ENCODE data around the gene DHRS2.
"Not testable (repeated sequence)": the region's sequence is repeated elsewhere in the genome, so short reads cannot be mapped to it uniquely, and the experiment has no call there.

DHRS2 gene

GRCh38 chr14:23636317-23637211 lies at the start of gene DHRS2:
Gene DHRS2 (plus strand): TSS chr14:23636364. CDS start chr14:23638865, 2,501 bp downstream.
- H3K36me3 Mint-ChIP-seq (ENCODE audit: insufficient read depth), result no peaks in the 10 kb centered on the region
- no peak within 1 kb of the TSS for H3K4me3 Mint-ChIP-seq
- no peaks in the 10 kb centered on the region for H3K27me3 Mint-ChIP-seq
- no peak for ATAC-seq (replicated peaks; ENCODE audit: extremely low read depth, poor library complexity, severe bottlenecking)
- no peak for DNase-seq (ENCODE audit: low spot score in 2 of 2)
- H3K4me1 Mint-ChIP-seq, result peaks cover 6% of the 10 kb centered on the region
- H3K9me3 Mint-ChIP-seq, result no peaks in the 10 kb centered on the region
- no peak within 1 kb of the TSS for H3K27ac Mint-ChIP-seq (ENCODE audit: low read depth)

GRCh38 chr14:23588884-23589598 lies 47.1 kb upstream of the DHRS2 start:
- peak; percentile 93 for ATAC-seq (replicated peaks; ENCODE audit: extremely low read depth, poor library complexity, severe bottlenecking)
- Mint-ChIP-seq H3K27me3 (peaks cover 32% of the 10 kb centered on the region), H3K4me3 (no peak overlapping the region), H3K4me1 (peaks cover 12% of the 10 kb centered on the region), H3K9me3 (no peaks in the 10 kb centered on the region), H3K36me3 (ENCODE audit: insufficient read depth) (no peaks in the 10 kb centered on the region), H3K27ac (ENCODE audit: low read depth) (no peak overlapping the region)
- peak; percentile 67 to 70 for DNase-seq (ENCODE audit: low spot score in 2 of 2)

DNA sequence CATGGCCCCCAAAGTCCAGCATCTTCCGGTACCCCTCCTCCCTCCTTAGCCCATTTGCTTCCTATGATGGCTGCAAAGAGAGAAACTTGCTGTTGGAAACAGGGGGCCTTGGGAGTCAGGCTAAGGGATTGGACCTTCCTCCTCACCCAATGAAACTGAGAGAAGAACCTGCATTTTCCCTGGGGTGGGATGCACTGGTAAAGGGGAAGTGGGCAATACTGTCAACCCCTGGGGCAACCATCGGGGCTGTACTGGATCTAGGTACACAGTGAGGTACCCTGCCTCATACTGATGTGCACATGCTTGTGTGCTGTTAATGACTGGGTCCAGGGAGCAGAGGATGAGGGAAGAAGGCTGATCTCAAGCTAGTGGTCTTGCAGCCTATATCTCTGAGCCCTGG lies 46.6 kb upstream of the DHRS2 start:
- H3K4me1 Mint-ChIP-seq, result peaks cover 12% of the 10 kb centered on the region
- DNase-seq (ENCODE audit: low spot score in 2 of 2) (no peak), ATAC-seq (replicated peaks; ENCODE audit: extremely low read depth, poor library complexity, severe bottlenecking) (no peak)
- H3K36me3 Mint-ChIP-seq (ENCODE audit: insufficient read depth), result no peaks in the 10 kb centered on the region
- no peak overlapping the region for H3K27ac Mint-ChIP-seq (ENCODE audit: low read depth)
- no peak overlapping the region for H3K4me3 Mint-ChIP-seq
- no peaks in the 10 kb centered on the region for H3K9me3 Mint-ChIP-seq
- peaks cover 28% of the 10 kb centered on the region for H3K27me3 Mint-ChIP-seq

DNA sequence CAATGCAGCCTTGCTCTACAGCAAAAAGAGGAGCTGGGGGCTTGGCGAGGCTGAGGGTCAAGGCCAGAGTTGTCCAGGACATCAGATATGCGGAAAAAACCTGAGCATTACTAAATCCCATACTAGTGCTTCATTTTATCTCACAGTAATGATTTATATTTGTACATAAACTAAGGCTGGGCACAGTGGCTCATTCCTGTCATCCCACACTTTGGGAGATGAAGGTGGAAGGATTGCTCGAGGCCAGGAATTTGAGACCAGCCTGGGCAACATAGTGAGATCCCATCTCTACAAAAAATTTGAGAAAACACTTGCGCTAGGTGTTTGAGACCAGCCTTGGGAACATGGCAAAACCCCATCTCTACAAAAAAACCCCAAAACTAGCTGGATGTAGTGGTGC lies 46.0 kb upstream of the DHRS2 start:
- no peaks in the 10 kb centered on the region for H3K36me3 Mint-ChIP-seq (ENCODE audit: insufficient read depth)
- no peaks in the 10 kb centered on the region for H3K9me3 Mint-ChIP-seq
- no peak overlapping the region for H3K27ac Mint-ChIP-seq (ENCODE audit: low read depth)
- peaks cover 28% of the 10 kb centered on the region for H3K27me3 Mint-ChIP-seq
- no peak for DNase-seq (ENCODE audit: low spot score in 2 of 2)
- no peak for ATAC-seq (replicated peaks; ENCODE audit: extremely low read depth, poor library complexity, severe bottlenecking)
- H3K4me1 Mint-ChIP-seq, result peaks cover 12% of the 10 kb centered on the region
- H3K4me3 Mint-ChIP-seq, result no peak overlapping the region

GRCh38 chr14:23594191-23594590 lies 42.0 kb upstream of the DHRS2 start:
- not testable (repeated sequence) for H3K27ac Mint-ChIP-seq (ENCODE audit: low read depth); H3K36me3 Mint-ChIP-seq (ENCODE audit: insufficient read depth); H3K9me3 Mint-ChIP-seq; ATAC-seq (replicated peaks; ENCODE audit: extremely low read depth, poor library complexity, severe bottlenecking); H3K4me1 Mint-ChIP-seq; H3K4me3 Mint-ChIP-seq; DNase-seq (ENCODE audit: low spot score in 2 of 2)
- peaks cover 16% of the 10 kb centered on the region for H3K27me3 Mint-ChIP-seq

GRCh38 chr14:23600322-23600707 lies 35.8 kb upstream of the DHRS2 start:
- Mint-ChIP-seq H3K4me1 (no peaks in the 10 kb centered on the region), H3K36me3 (ENCODE audit: insufficient read depth) (no peaks in the 10 kb centered on the region), H3K9me3 (no peaks in the 10 kb centered on the region), H3K27me3 (peaks cover 16% of the 10 kb centered on the region), H3K27ac (ENCODE audit: low read depth) (no peak overlapping the region), H3K4me3 (no peak overlapping the region)
- no peak for DNase-seq (ENCODE audit: low spot score in 2 of 2)
- no peak for ATAC-seq (replicated peaks; ENCODE audit: extremely low read depth, poor library complexity, severe bottlenecking)

- ATAC-seq (replicated peaks; ENCODE audit: extremely low read depth, poor library complexity, severe bottlenecking) (no peak), DNase-seq (ENCODE audit: low spot score in 2 of 2) (no peak)
- Mint-ChIP-seq H3K4me1 (no peaks in the 10 kb centered on the region), H3K9me3 (no peaks in the 10 kb centered on the region), H3K27ac (ENCODE audit: low read depth) (no peak overlapping the region), H3K36me3 (ENCODE audit: insufficient read depth) (no peaks in the 10 kb centered on the region), H3K27me3 (peaks cover 15% of the 10 kb centered on the region), H3K4me3 (no peak overlapping the region)
Observed at GRCh38 chr14:23600806-23601205, 35.4 kb upstream of the DHRS2 start.

GRCh38 chr14:23601424-23601823 lies 34.7 kb upstream of the DHRS2 start:
- peaks cover 9% of the 10 kb centered on the region for H3K27me3 Mint-ChIP-seq
- H3K4me3 Mint-ChIP-seq, result no peak overlapping the region
- no peaks in the 10 kb centered on the region for H3K9me3 Mint-ChIP-seq
- H3K27ac Mint-ChIP-seq (ENCODE audit: low read depth), result no peak overlapping the region
- no peaks in the 10 kb centered on the region for H3K4me1 Mint-ChIP-seq
- no peaks in the 10 kb centered on the region for H3K36me3 Mint-ChIP-seq (ENCODE audit: insufficient read depth)
- DNase-seq (ENCODE audit: low spot score in 2 of 2), result no peak
- no peak for ATAC-seq (replicated peaks; ENCODE audit: extremely low read depth, poor library complexity, severe bottlenecking)

DNA sequence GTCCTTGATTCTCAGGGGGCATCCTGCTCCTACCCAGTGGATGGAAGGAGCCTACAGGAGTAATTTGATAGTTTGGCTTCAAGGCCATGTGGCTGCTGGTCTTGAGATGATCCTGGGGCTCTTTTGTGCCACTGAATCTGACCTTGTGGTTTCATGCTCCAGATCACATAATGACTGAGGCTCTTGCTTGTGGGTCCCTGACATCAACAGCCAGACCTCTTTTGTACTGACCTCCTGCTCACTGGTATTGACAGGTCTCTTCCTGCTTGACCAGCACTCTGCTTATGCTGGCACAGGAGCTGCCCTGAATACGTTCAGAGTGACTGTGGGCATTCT lies 34.4 kb upstream of the DHRS2 start:
- ATAC-seq (replicated peaks; ENCODE audit: extremely low read depth, poor library complexity, severe bottlenecking) (no peak), DNase-seq (ENCODE audit: low spot score in 2 of 2) (no peak)
- Mint-ChIP-seq H3K4me3 (no peak overlapping the region), H3K36me3 (ENCODE audit: insufficient read depth) (no peaks in the 10 kb centered on the region), H3K27me3 (peaks cover 5% of the 10 kb centered on the region), H3K4me1 (no peaks in the 10 kb centered on the region), H3K27ac (ENCODE audit: low read depth) (no peak overlapping the region), H3K9me3 (no peaks in the 10 kb centered on the region)

- H3K27me3 Mint-ChIP-seq, result peaks cover 6% of the 10 kb centered on the region
- ATAC-seq (replicated peaks; ENCODE audit: extremely low read depth, poor library complexity, severe bottlenecking), result no peak
- no peak overlapping the region for H3K27ac Mint-ChIP-seq (ENCODE audit: low read depth)
- no peaks in the 10 kb centered on the region for H3K36me3 Mint-ChIP-seq (ENCODE audit: insufficient read depth)
- DNase-seq (ENCODE audit: low spot score in 2 of 2), result no peak
- no peaks in the 10 kb centered on the region for H3K9me3 Mint-ChIP-seq
- H3K4me1 Mint-ChIP-seq, result peaks cover 4% of the 10 kb centered on the region
- H3K4me3 Mint-ChIP-seq, result no peak overlapping the region
Observed at GRCh38 chr14:23602181-23603095, 33.7 kb upstream of the DHRS2 start.

DNA sequence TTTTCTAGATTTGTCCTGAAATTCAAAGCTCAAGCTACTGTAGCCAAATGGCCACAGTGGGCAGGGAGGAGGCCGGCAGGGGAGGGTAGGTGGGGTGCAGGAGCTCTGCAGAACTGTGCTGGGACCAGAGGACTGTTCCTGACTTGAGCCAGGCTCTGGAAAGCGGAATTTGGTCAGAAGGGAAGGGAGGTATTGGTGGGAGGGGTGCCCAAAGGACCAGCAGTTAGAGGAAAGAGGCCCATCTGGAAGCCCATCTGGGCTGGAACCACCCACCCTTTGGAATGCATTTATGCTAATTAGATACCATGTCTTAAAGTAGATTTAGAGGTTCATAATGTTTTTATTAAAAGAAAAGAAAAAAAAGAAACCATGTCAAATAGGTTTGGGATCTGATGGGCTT lies 33.1 kb upstream of the DHRS2 start:
- ATAC-seq (replicated peaks; ENCODE audit: extremely low read depth, poor library complexity, severe bottlenecking), result no peak
- no peak overlapping the region for H3K27ac Mint-ChIP-seq (ENCODE audit: low read depth)
- H3K9me3 Mint-ChIP-seq, result no peaks in the 10 kb centered on the region
- DNase-seq (ENCODE audit: low spot score in 2 of 2), result no peak
- peaks cover 4% of the 10 kb centered on the region for H3K4me1 Mint-ChIP-seq
- H3K27me3 Mint-ChIP-seq, result peaks cover 9% of the 10 kb centered on the region
- no peak overlapping the region for H3K4me3 Mint-ChIP-seq
- no peaks in the 10 kb centered on the region for H3K36me3 Mint-ChIP-seq (ENCODE audit: insufficient read depth)

DNA sequence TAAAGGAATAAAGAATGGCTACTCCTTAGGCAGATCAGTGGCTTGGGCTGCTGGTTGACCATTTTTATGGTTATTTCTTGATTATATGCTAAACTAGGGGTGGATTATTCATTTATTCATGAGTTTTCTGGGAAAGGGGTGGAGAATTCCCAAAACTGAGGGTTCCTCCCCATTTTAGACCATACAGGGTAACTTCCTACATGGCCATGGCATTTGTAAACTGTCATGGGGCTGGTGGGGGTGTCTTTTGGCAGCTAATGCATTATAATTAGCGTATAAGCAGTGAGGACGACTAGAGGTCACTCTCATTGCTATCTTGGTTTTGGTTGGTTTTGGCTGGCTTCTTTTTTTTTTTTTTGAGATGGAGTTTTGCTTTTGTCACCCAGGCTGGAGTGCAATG lies 32.0 kb upstream of the DHRS2 start:
- Mint-ChIP-seq H3K27me3 (peaks cover 9% of the 10 kb centered on the region), H3K4me1 (peaks cover 8% of the 10 kb centered on the region), H3K9me3 (peaks cover 4% of the 10 kb centered on the region), H3K27ac (ENCODE audit: low read depth) (no peak overlapping the region), H3K4me3 (no peak overlapping the region), H3K36me3 (ENCODE audit: insufficient read depth) (no peaks in the 10 kb centered on the region)
- ATAC-seq (replicated peaks; ENCODE audit: extremely low read depth, poor library complexity, severe bottlenecking) (no peak), DNase-seq (ENCODE audit: low spot score in 2 of 2) (no peak)
